Heart left ventricle (tissue), 16 donors: ENCODE data around the gene C19orf44. TPM values are rescaled to one million over a fixed set of nuclear protein-coding genes. Genes with fewer than 3 reads are reported as not detected.
A peak's percentile ranks its signal among the peaks of the same experiment; 100 is the strongest.

ENCODE experiments used
- ATAC-seq, 4 donors: fragments of 200-7000 bp; cut with Tn5 transposase; one replicate each; pipeline ENCODE4 v1.9.1; 2020 to 2022; ENCODE audit warnings: moderate library complexity in 4 of 4, mild to moderate bottlenecking in 3 of 4, moderate number of reproducible peaks in 1 of 4
- DNase-seq, 5 donors: peaks; one replicate each; pipeline ENCODE4 v3.0.0-alpha.2; 2020
- H3K27ac ChIP-seq, 12 donors: fragments of 200-600 bp; sonication (generic) in 4 of 12; one replicate each; pipeline versions ENCODE4 v1.5.0 to v1.8.0; 2016 to 2022; ENCODE audit warnings: mild to moderate bottlenecking in 2 of 12
- H3K27me3 ChIP-seq, 9 donors: fragments of 200-600 bp; sonication (generic) in 2 of 9; one replicate each; pipeline versions ENCODE4 v1.5.1 to v1.8.0; 2016 to 2022; ENCODE audit warnings: mild to moderate bottlenecking in 3 of 9
- H3K36me3 ChIP-seq, 9 donors: fragments of 200-600 bp; sonication (generic) in 2 of 9; one replicate each; pipeline versions ENCODE4 v1.5.0 to v1.8.0; 2018 to 2022; ENCODE audit warnings: mild to moderate bottlenecking in 2 of 9
- H3K4me1 ChIP-seq, 12 donors: fragments of 200-600 bp; sonication (generic) in 4 of 12; one replicate each; pipeline versions ENCODE4 v1.5.0 to v1.8.0; 2016 to 2022; ENCODE audit warnings: mild to moderate bottlenecking in 3 of 12
- H3K4me3 ChIP-seq, 12 donors: fragments of 200-600 bp; sonication (generic) in 4 of 12; one replicate each; pipeline versions ENCODE4 v1.5.0 to v1.8.0; 2017 to 2022; ENCODE audit warnings: mild to moderate bottlenecking in 9 of 12, moderate library complexity in 4 of 12
- H3K9me3 ChIP-seq, 12 donors: fragments of 200-600 bp; sonication (generic) in 4 of 12; one replicate each; pipeline versions ENCODE4 v1.5.0 to v1.8.0; 2016 to 2022; ENCODE audit warnings: mild to moderate bottlenecking in 1 of 12
- POLR2A ChIP-seq, 2 donors: fragments of 450-650 bp; IDR thresholded peaks; one replicate each; pipeline ENCODE4 v1.6.1; 2017; ENCODE audit warnings: antibody characterized with exemption in 2 of 2, mild to moderate bottlenecking in 2 of 2, moderate library complexity in 2 of 2
- WGBS, 4 donors: extraction: QIAGEN DNeasy Blood & Tissue Kit in 2 of 4; methylation state at CpG; one replicate each; pipeline versions ENCODE4 v1.1.5 to v1.1.7; 2013 to 2018; 5-methylcytosine and 5-hydroxymethylcytosine counted together
- intact Hi-C, 10 donors: fragments of 100-400 bp; cut with DNase I; formaldehyde crosslinking; loops; one replicate each; pipeline versions ENCODE4 v1.11.1 to v1.14.2; 2022
- polyA plus RNA-seq, 2 donors: library from polyadenylated mRNA; stranded (reverse); fragments of 200-250 nt; gene quantifications; one replicate each; pipeline ENCODE4 v1.2.3, GENCODE V29; 2013
- total RNA-seq, 9 donors: library from RNA; depleted of rRNA in 2 of 9; stranded (reverse); fragments of >200 nt in 2 of 9; fragmentation: NEBNext Ultra II Directional in 3 of 9; extraction: Animal tissue kit (Norgen Biotek cat#: 25700) in 3 of 9; gene quantifications; one replicate each; pipeline versions ENCODE4 v1.1.0 to v1.2.4, GENCODE V29; 2016 to 2023
- TF ChIP-seq, protein P1 (sequence below), 12 donors: fragments of 200-600 bp; sonication (generic) in 4 of 12; IDR thresholded peaks; one replicate each; pipeline versions ENCODE4 v1.5.0 to v1.8.0; 2018 to 2022; ENCODE audit warnings: antibody characterized with exemption in 12 of 12, mild to moderate bottlenecking in 5 of 12
- donor health status: ischemic (EF 13 %, LVEDD 7.1; RV severe dilation, severe dysfunction).
- donor health status: healthy with polysubstance abuse.
- donor health status: DM: no; HTN: yes; CAD: no.
- donor health status: DM: no; HTN: no; CAD: no.
- donor health status: ischemic (EF 25% LVEDD 6.9; RV normal size, moderate dysfunction).
- donor health status: ischemic (EF 25% LVEDD 5.7; RV mildly dilated, moderate dysfunction).
- donor health status: healthy.
- donor health status: DM: yes; HTN: yes; CAD: no.
- donor health status: ischemic (EF 35%, LVEDD 5.7; RV mildly dilated, moderate dysfunction).
- donor health status: nonischemic (EF 11% LVEDD 7.7; RV severe dilation, severe dysfunction).
- donor health status: DM: yes; HTN: yes; CAD: no.
- donor health status: PGD.
- donor health status: ischemic (EF 29% LVEDD 5.4; RV normal size, mild dysfunction).
- donor health status: nonischemic (EF 23%, LVEDD 6.1; RV moderate dilation, normal function).

The C19orf44 gene
- total and polyA plus RNA-seq, 11 donors, result 1.6 to 4.8 (median 3.3) TPM

DNA sequence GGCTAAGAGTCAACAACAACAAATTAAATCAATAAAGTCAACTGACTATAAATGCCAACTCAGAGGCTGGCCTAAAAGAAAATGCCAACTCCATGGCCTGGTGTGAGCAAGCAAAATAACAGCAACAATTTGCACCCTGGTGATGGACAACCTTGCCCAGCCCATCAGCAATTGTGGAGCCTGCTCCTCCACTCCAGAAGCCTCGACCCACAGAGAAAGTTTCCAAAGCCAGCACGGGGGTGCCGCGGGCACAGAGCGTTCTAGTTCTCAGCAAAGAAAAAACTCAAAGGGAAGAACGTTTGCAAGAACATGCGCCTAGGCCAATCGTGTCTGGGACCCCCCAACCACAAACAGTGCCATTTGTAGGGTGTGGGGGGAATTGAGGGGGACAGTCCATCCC lies 35.7 kb upstream of the C19orf44 start:
- ATAC-seq (no peak), DNase-seq (no peak)
- Histone ChIP-seq H3K4me1 (peaks cover 24 to 94% (median 71%) of the 10 kb centered on the region in 12 donors), H3K27me3 (no peaks in the 10 kb centered on the region), H3K36me3 (peaks cover 0 to 6% (median 0%) of the 10 kb centered on the region in 9 donors), H3K9me3 (no peaks in the 10 kb centered on the region), H3K4me3 (no peak overlapping the region), H3K27ac (peak overlapping the region in 11 of 12 donors; percentile 31 to 95 (median 87))
- 77 to 87% (median 80%) methylated on average over 8 of the region's 8 CpGs for WGBS, 4 donors
- TF ChIP-seq POLR2A (IDR thresholded peaks at IDR 0.05), result no peak
- TF ChIP-seq, protein P1, sequence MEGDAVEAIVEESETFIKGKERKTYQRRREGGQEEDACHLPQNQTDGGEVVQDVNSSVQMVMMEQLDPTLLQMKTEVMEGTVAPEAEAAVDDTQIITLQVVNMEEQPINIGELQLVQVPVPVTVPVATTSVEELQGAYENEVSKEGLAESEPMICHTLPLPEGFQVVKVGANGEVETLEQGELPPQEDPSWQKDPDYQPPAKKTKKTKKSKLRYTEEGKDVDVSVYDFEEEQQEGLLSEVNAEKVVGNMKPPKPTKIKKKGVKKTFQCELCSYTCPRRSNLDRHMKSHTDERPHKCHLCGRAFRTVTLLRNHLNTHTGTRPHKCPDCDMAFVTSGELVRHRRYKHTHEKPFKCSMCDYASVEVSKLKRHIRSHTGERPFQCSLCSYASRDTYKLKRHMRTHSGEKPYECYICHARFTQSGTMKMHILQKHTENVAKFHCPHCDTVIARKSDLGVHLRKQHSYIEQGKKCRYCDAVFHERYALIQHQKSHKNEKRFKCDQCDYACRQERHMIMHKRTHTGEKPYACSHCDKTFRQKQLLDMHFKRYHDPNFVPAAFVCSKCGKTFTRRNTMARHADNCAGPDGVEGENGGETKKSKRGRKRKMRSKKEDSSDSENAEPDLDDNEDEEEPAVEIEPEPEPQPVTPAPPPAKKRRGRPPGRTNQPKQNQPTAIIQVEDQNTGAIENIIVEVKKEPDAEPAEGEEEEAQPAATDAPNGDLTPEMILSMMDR (IDR thresholded peaks at IDR 0.05), result no peak
- intact Hi-C loops, result no loop called here

- 34 to 56% (median 44%) methylated on average over 8 to 9 of the region's 9 CpGs for whole genome bisulfite sequencing, 4 donors
- H3K4me3 ChIP-seq, result no peak overlapping the region
- H3K4me1 ChIP-seq, result peaks cover 20 to 93% (median 66%) of the 10 kb centered on the region in 12 donors
- peaks cover 0 to 6% (median 0%) of the 10 kb centered on the region in 9 donors for H3K36me3 ChIP-seq
- H3K27ac ChIP-seq, result peak overlapping the region; percentile 69 to 95 (median 89)
- H3K9me3 ChIP-seq, result no peaks in the 10 kb centered on the region
- DNase-seq (peak; percentile 57 to 90 (median 78)), ATAC-seq (peak; percentile 72 to 89 (median 83))
- peak in 1 of 2 donors; percentile 48 for TF ChIP-seq POLR2A (IDR thresholded peaks at IDR 0.05)
- TF ChIP-seq, protein P1 (IDR thresholded peaks at IDR 0.05), result no peak
- H3K27me3 ChIP-seq, result no peaks in the 10 kb centered on the region
- intact Hi-C loops, result no loop called here
Measured at GRCh38 chr19:16461630-16462051, 34.6 kb upstream of the C19orf44 start.

DNA sequence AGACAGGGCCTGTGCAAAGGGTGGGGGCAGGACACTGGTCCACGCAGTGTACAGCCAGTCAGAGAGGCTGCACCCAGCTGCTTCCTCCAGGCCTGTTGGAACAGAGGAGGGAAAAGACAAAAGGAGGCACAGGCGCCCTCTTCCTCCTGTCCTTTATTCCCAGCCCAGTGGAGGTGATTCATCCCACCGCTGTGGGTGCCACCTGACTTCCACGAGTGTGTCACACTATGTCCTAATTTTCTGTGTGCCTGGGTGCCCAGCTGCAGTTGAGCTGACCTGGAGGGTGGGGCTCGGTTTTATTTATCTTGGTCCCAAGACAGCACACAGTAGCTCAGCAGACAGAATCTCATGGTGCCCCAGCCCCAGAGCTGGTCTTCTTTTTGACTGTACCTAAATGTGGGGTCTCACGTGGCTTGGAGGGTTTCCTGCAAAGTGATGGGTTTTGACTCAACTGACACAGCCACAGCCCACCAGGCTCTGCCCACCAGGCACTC lies 33.4 kb upstream of the C19orf44 start:
- no peaks in the 10 kb centered on the region for H3K9me3 ChIP-seq
- intact Hi-C loops, result no loop called here
- H3K4me3 ChIP-seq, result no peak overlapping the region
- 63 to 70% (median 65%) methylated on average over 6 of the region's 6 CpGs for WGBS, 4 donors
- ATAC-seq (peak in 3 of 4 donors; percentile 10 to 27 (median 20)), DNase-seq (peak in 1 of 5 donors; percentile 58)
- H3K36me3 ChIP-seq, result peaks cover 0 to 6% (median 0%) of the 10 kb centered on the region in 9 donors
- peak overlapping the region; percentile 69 to 95 (median 89) for H3K27ac ChIP-seq
- peak in 1 of 2 donors; percentile 55 for TF ChIP-seq POLR2A (IDR thresholded peaks at IDR 0.05)
- TF ChIP-seq, protein P1 (IDR thresholded peaks at IDR 0.05), result no peak
- peaks cover 8 to 93% (median 62%) of the 10 kb centered on the region in 12 donors for H3K4me1 ChIP-seq
- H3K27me3 ChIP-seq, result no peaks in the 10 kb centered on the region

DNA sequence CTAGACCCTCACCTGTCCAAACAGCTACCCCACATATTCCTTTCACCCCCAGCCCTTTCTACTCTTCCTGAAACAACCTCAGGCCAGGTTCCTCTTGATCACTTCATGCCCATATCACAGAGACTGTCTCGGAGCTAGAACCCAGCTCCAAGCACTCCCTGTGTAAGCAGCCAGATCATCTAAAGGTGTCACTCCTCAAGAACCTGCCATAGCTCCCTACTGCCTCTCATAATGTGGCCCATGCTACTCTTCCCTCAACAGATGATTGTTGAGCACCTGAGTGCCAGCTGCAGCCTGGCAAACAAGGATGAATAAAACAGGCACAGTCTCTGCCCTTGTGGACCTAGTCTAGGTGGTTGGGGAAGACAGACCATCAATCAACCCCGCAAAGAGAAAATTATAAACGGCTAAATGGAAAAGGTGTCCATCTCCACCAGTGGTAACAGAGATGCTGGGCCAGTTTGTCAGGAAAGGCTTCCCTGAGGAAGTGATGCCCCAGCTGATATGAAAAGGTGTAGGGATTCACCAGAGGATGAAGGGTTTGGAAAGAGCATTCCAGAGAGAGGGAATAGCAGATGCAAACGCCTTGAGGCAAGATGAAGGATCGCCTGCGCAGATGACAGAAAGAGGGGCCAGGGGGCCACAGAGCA lies 32.7 kb upstream of the C19orf44 start:
- Histone ChIP-seq H3K4me1 (peaks cover 5 to 93% (median 59%) of the 10 kb centered on the region in 12 donors), H3K27ac (peak overlapping the region; percentile 46 to 95 (median 89)), H3K9me3 (no peaks in the 10 kb centered on the region), H3K27me3 (no peaks in the 10 kb centered on the region), H3K4me3 (no peak overlapping the region), H3K36me3 (peaks cover 0 to 6% (median 0%) of the 10 kb centered on the region in 9 donors)
- ATAC-seq, result no peak
- TF ChIP-seq, protein P1 (IDR thresholded peaks at IDR 0.05), result no peak
- no peak for TF ChIP-seq POLR2A (IDR thresholded peaks at IDR 0.05)
- DNase-seq, result no peak
- intact Hi-C loops, result no loop called here
- WGBS, 4 donors, result 70 to 77% (median 73%) methylated on average over 6 of the region's 6 CpGs
